Vagina (tissue), 2 donors: ENCODE measurements around the gene TRDN.

ENCODE experiments used
- CTCF ChIP-seq, 3 experiments: fragments of 450-650 bp in 2 of 3; fragments of 200-600 bp in 1 of 3; sonication (generic) in 1 of 3; IDR thresholded peaks; one replicate each; pipeline ENCODE4 v1.5.1; 2017 to 2019; ENCODE audit warnings: antibody characterized with exemption in 3 of 3, mild to moderate bottlenecking in 2 of 3, moderate library complexity in 2 of 3
- POLR2A ChIP-seq, 2 donors: fragments of 450-650 bp; IDR thresholded peaks; one replicate each; pipeline ENCODE4 v1.6.1; 2017; ENCODE audit warnings: antibody characterized with exemption in 2 of 2, mild to moderate bottlenecking in 2 of 2, moderate library complexity in 2 of 2

GRCh38 chr6:123321020-123321419, 315.7 kb downstream of the TRDN start:
- no peak for TF ChIP-seq POLR2A (IDR thresholded peaks at IDR 0.05)
- no peak for TF ChIP-seq CTCF (IDR thresholded peaks at IDR 0.05)
